Inflammatory macrophage treated with lipopolysaccharide for 1 hour (primary cell): ENCODE data around the gene TXNDC11.

Experiments
- DNase-seq, 2 donors: peaks; one replicate each; pipeline ENCODE4 v3.0.0-alpha.2; 2020 to 2022

TXNDC11 gene

GRCh38 chr16:11687601-11688519 lies 54.8 kb downstream of the TXNDC11 start:
- DNase-seq = no peak

DNA sequence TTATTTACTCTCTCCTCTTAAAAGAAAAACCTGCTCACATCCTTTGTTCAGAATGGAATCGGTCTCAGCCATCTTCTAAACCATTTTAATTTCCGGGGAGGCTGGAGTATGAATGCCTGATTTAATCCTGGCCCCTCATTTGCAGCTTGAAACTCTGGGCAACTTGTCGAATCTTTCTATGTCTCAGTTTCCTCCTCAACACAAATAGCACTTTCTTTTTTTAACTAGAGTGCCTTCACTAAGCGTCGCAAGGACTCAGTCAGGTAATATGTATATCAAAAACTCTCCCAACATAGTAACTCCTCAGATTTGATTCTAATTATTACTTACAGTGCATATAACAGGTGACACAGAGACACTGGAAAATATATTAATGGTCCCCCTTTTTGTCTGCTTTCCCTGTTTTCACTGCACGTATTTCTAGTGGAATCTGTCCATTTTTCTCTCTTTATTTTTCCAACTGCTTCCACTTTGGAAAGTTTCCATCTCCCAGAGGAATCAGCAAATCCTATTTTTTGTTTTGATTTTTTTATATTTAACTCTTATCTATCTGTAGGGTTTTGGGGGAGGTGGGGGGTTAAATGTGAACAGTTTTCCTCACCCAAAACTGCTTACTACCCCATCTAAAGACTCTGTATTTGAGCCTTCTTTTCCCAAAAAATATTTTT lies 55.8 kb downstream of the TXNDC11 start:
- no peak for DNase-seq

GRCh38 chr16:11685844-11686618 lies 56.6 kb downstream of the TXNDC11 start:
- no peak for DNase-seq

DNA sequence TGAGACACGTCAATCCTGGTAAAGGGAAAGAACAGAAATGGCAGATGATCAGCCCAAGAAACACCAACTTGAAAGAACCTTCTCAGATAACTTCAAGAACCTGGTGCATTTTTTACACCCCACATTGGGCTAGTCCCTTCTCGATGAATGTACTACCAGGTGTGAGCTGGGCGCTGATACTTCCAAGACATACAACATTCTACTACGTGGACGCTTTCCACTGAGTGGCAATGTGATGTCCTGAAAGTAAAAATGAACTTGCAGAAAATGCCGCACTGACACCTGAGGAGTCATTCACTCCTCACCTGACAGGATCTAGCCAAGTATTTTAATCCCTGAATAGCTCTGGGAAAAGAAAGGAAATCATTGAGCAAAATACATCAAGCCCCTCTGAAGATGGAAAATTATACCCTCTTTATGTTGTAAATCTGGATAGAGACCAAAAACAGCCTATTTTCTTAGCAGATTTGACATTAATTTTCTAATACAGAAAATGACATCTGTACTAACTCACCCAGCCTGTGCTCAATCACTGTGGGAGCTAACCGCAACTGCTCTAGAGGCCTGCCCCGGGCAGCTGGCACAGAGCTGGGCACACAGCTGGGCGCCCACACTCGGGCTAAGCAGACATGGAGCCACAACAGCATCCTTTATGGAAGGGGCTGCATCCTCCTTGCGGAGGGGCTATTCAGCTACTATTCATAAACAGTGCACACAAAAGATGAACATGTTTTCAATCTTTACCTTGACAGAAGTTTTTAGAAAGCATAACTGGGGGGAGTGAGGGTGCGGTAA lies 58.2 kb downstream of the TXNDC11 start:
- DNase-seq = no peak

DNA sequence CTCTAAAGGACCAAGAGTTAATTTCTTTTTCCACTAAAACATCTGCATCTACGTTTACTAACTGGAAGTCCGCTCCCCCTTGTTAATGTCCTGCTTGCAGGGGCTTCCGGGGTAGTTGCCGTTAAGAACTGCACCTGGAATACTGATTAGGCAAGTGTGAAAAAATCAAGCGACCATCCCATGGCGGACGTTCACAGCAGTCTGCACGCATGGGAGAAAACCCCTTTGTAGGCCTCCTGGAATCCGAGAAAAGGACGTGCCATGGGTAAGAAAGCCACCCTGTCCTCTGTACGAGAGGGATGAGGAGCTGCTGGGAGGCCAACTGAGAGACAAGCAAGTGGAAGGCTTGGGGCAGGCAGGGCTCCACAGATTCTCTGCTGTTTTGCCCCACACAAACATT lies 59.5 kb downstream of the TXNDC11 start:
- DNase-seq = no peak

GRCh38 chr16:11682655-11683096 lies 60.0 kb downstream of the TXNDC11 start:
- peak; percentile 78 to 81 for DNase-seq

- no peak for DNase-seq
Measured at GRCh38 chr16:11681976-11682654, 60.5 kb downstream of the TXNDC11 start.

DNA sequence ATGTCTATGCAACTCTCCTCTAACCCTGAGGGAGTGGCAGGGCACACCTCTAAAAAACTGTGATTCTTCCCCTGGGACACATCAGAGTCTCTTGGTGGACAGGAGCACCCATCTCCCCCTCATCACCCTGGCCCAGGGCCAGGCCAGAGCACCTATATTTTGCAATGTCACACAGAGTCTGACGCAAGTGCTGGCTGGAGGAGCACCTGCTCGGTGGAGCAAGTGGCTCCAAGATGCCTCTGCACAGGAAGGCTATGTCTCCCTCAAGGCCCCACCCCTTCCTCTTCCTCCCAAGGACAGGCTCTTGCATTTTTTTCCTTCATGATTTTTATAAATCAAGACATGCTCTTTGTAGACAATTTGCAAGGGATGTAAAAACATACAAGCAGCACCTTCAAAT lies 61.1 kb downstream of the TXNDC11 start:
- no peak for DNase-seq

GRCh38 chr16:11679941-11680911 lies 62.4 kb downstream of the TXNDC11 start:
- no peak for DNase-seq

DNA sequence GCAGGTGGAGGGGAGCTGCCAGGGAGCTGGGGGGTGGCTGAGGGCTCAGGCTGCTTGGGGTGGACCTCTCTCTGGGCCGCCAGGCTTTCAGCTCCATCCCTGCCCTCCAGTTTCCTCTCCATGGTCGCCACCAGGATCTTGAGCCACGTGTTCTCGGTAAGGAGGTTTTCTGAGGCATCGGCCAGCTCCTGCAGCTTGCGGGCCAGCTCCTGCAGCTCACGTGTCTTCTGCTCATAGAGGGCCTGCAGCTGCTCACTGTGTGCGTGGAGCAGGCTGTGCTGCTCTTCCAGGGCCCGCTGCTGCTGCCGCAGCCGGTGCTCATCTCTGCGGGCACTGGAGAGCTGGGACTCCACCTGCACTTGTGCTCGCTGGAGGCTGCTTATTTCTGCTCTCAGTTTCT lies 63.4 kb downstream of the TXNDC11 start:
- no peak for DNase-seq

DNA sequence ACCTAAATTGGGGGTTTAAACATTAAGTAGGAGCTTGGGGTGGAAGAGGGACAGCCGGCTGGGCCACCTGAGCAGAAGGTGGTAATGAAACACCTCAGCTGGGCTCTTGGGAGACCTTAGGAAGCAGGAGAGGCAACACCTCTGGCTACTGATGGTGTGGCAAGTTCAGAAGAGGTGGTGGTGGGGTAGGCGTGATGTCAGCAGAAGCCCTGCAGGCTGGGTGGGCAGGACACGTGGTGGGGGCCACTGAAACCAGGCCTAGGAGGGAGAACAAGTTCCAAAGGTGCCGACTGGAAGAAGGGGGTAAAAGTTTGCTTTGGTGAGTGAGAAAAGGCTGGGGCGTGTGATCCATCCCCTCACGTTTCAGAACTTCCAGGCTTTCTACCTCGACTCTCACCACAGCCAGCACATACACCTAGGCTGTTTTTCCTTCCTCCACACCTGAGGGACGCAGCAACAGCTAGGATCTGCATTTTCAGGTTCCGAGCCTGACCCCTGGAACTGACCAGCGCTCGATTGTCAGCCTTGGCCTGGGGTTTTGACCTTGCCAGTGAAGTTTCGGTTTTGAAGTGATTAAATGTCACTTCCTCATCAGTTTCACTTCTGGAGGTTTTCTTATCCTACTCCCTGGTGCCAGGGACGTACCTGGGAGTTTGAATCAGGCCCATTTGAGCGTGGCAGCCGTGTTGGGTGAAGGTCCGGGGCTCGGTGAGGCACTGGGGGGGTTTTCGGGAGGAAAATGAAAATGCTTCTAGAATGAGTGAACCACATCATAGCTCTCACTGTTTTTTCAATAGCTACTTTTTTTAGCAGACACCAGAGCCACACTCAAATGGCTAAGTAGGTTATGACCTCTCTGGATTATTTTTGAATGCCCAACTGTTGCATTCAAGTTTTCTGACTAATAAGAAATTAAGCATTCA lies 64.4 kb downstream of the TXNDC11 start:
- DNase-seq = peak in 1 of 2 donors; percentile 40

GRCh38 chr16:11677451-11677951 lies 65.2 kb downstream of the TXNDC11 start:
- no peak for DNase-seq

DNA sequence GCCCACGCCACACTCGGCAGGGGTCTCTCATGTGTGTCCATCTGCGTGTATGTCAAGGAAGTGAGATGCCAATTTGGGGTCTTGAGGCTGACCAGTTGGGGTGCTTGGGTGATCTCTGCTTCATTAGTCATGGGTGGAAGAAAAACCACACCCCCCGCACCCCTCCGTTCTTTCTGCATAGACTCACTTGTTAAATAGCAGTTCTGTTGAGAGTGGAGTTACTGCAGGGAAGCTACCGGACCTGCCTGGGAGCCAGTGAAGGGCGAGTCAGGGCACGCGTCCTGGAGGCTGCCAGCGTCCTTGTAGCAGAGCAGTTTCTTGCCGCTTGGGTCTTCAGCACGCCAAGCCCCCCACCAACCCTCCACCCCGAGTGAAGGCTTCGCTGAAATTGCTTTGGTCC lies 65.9 kb downstream of the TXNDC11 start:
- no peak for DNase-seq

- no peak for DNase-seq
Measured at GRCh38 chr16:11675561-11676511, 66.8 kb downstream of the TXNDC11 start.

DNA sequence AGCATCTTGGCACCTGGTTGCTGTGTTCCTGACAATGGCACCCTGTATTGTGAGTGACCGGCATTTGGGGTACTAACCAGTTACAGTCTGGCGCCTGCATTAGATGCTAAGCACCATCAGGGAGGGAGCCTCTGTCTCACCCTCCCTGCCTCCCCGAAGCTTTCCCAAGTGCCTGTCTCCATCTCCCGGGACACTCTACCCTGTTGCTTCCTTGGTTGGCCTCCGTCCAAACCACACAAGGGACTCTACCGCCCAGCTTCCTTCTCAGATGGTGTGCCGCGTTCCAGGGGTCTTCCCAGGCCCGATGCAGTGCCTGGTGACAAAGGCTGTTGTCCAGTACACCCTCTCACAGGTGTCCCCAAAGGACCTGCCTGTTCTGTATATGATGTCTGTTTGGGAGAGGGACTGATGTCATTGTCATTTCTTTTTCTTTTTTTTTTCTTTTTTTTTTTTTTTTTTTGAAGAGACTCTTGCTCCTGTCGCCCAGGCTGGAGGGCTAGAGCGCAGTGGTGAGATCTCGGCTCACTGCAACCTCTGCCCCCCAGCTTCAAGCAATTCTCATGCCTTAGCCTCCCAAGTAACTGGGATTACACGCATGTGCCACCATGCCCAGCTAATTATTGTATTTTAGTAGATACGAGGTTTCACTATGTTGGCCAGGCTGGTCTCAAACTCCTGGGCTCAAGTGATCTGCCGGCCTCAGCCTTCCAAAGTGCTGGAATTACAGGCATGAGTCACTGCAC lies 67.7 kb downstream of the TXNDC11 start:
- no peak for DNase-seq

- peak in 1 of 2 donors; percentile 33 for DNase-seq
Measured at GRCh38 chr16:11674001-11674817, 68.4 kb downstream of the TXNDC11 start.
